Upper lobe of right lung (tissue), 1 donor: ENCODE measurements around the gene GLI3. TPM values are rescaled to one million over a fixed set of nuclear protein-coding genes. Genes with fewer than 3 reads are reported as not detected.

Experiments
- ATAC-seq: fragments of 200-7000 bp; cut with Tn5 transposase; one replicate; pipeline ENCODE4 v1.9.1; 2020; ENCODE audit warnings: mild to moderate bottlenecking, moderate library complexity
- DNase-seq: peaks from one replicate; pipeline ENCODE4 v3.0.0-alpha.2; 2020
- H3K27ac ChIP-seq: fragments of 200-600 bp; one replicate; pipeline ENCODE4 v1.8.0; 2022
- H3K27me3 ChIP-seq: fragments of 200-600 bp; one replicate; pipeline ENCODE4 v1.8.0; 2022; ENCODE audit warnings: mild to moderate bottlenecking
- H3K36me3 ChIP-seq: fragments of 200-600 bp; one replicate; pipeline ENCODE4 v1.8.0; 2022
- H3K4me1 ChIP-seq: fragments of 200-600 bp; one replicate; pipeline ENCODE4 v1.8.0; 2022
- H3K4me3 ChIP-seq: fragments of 200-600 bp; one replicate; pipeline ENCODE4 v1.8.0; 2022; ENCODE audit warnings: mild to moderate bottlenecking
- H3K9me3 ChIP-seq: fragments of 200-600 bp; one replicate; pipeline ENCODE4 v1.8.0; 2022
- CTCF ChIP-seq: fragments of 200-600 bp; IDR thresholded peaks from one replicate; pipeline ENCODE4 v1.8.0; 2022; ENCODE audit warnings: antibody characterized with exemption
- intact Hi-C: fragments of 100-400 bp; cut with DNase I; formaldehyde crosslinking; loops from one replicate; pipeline ENCODE4 v1.11.0; 2022
- total RNA-seq: library from RNA; stranded (reverse); fragmentation: NEBNext Ultra II Directional; extraction: Animal tissue kit (Norgen Biotek cat#: 25700); gene quantifications from one replicate; pipeline ENCODE4 v1.2.1, GENCODE V29; 2021
- donor health status: DM: no; HTN: yes; CAD: no; lungs with severe emphysema.

The GLI3 gene
- total RNA-seq, 1 donor from 2014 or later = 17.5 TPM

GRCh38 chr7:42207420-42207819 is 29.6 kb downstream of the GLI3 start:
- intact Hi-C loops = no loop called here
- H3K9me3 ChIP-seq = no peaks in the 10 kb centered on the region
- H3K27ac ChIP-seq = no peak overlapping the region
- TF ChIP-seq CTCF = no peak
- no peaks in the 10 kb centered on the region for H3K36me3 ChIP-seq
- H3K4me3 ChIP-seq = no peak overlapping the region
- ATAC-seq = no peak
- DNase-seq = no peak
- H3K4me1 ChIP-seq = no peaks in the 10 kb centered on the region
- H3K27me3 ChIP-seq = no peaks in the 10 kb centered on the region

- no peaks in the 10 kb centered on the region for H3K36me3 ChIP-seq
- no peaks in the 10 kb centered on the region for H3K9me3 ChIP-seq
- H3K4me3 ChIP-seq = no peak overlapping the region
- H3K27me3 ChIP-seq = no peaks in the 10 kb centered on the region
- no peaks in the 10 kb centered on the region for H3K4me1 ChIP-seq
- no peak for TF ChIP-seq CTCF
- intact Hi-C loops = no loop called here
- no peak overlapping the region for H3K27ac ChIP-seq
- ATAC-seq = no peak
- no peak for DNase-seq
Measured at GRCh38 chr7:42203336-42203735, 33.7 kb downstream of the GLI3 start.

GRCh38 chr7:42202601-42203000 is 34.4 kb downstream of the GLI3 start:
- DNase-seq = no peak
- no peak for ATAC-seq
- H3K4me3 ChIP-seq = no peak overlapping the region
- no peaks in the 10 kb centered on the region for H3K4me1 ChIP-seq
- no peak overlapping the region for H3K27ac ChIP-seq
- no peaks in the 10 kb centered on the region for H3K36me3 ChIP-seq
- intact Hi-C loops = no loop called here
- no peaks in the 10 kb centered on the region for H3K9me3 ChIP-seq
- no peak for TF ChIP-seq CTCF
- no peaks in the 10 kb centered on the region for H3K27me3 ChIP-seq

- ATAC-seq = no peak
Measured at GRCh38 chr7:42198974-42199668, 37.9 kb downstream of the GLI3 start.

GRCh38 chr7:42198296-42198695 is 38.7 kb downstream of the GLI3 start:
- H3K27ac ChIP-seq = no peak overlapping the region
- intact Hi-C loops = no loop called here

More at GRCh38 chr7:42198974-42199668, 37.9 kb downstream of the GLI3 start:
- Histone ChIP-seq H3K4me1 (no peaks in the 10 kb centered on the region), H3K4me3 (no peak overlapping the region), H3K27ac (no peak overlapping the region), H3K9me3 (no peaks in the 10 kb centered on the region), H3K27me3 (no peaks in the 10 kb centered on the region), H3K36me3 (no peaks in the 10 kb centered on the region)
- no peak for DNase-seq
- intact Hi-C loops = no loop called here
- no peak for TF ChIP-seq CTCF

More at GRCh38 chr7:42198296-42198695, 38.7 kb downstream of the GLI3 start:
- DNase-seq = no peak
- no peak overlapping the region for H3K4me3 ChIP-seq
- no peaks in the 10 kb centered on the region for H3K9me3 ChIP-seq
- no peak for ATAC-seq
- no peaks in the 10 kb centered on the region for H3K27me3 ChIP-seq
- no peaks in the 10 kb centered on the region for H3K36me3 ChIP-seq
- peaks cover 7% of the 10 kb centered on the region for H3K4me1 ChIP-seq
- no peak for TF ChIP-seq CTCF
